NOMO-1 treated with dmso at 0.1 percent for 144 hours (cell line): ENCODE measurements around the gene PWP2.
"Not testable (repeated sequence)": the region's sequence is repeated elsewhere in the genome, so short reads cannot be mapped to it uniquely, and the experiment has no call there.

Experiments
- DNase-seq: peaks from one replicate; lab custom pipeline; 2025; ENCODE audit not compliant: unreplicated experiment; lab: John Stamatoyannopoulos, UW

Gene PWP2

DNA sequence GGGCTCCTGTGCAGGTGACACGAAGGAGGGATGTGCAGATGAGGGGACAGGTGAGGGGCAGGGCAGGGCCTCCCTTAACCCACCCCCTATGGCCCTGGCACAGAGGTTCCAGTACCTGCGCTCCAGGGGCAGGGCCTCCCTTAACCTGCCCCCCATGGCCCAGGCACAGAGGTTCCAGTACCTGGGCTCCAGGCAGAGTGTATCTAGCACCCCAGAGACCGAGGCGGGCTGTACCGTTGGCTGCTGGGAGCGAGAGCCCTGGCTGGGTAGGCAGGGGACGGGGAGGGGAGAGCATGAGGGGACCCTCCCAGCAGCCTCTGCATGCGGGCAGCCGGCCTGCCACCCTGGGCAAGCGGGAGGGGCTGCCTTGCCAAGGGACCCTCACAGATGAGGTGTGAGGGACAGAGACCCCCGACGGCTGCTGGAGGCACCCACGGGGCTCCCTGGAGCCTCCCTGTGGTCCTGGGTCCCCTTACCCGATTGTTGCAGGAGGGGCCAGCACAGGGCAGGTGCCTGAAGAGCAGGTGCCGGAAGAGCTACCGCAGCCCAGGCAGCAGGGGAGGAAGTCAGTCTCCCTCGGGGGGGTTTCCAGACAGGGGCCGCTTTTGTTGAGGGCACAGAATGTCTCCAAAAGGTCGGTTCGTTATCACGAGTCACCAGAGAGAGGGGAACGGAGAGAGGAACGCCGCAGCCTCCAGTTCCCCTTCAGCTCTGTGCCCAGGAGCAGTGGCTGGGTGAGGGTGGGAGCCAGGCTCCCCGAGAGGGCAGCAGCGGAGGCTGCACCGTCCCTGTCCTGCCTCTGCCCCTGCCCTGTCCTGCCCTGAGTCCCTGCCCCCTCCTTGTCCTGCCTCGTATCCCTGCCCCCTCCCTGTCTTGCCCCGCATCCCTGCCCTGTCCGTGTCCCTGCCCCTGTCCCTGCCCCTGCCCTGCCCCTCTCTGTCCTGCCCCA, 52.4 kb downstream of the PWP2 start:
- DNase-seq: not testable (repeated sequence)

- not testable (repeated sequence) for DNase-seq
Measured at GRCh38 chr21:44160298-44160672, 53.1 kb downstream of the PWP2 start.

DNA sequence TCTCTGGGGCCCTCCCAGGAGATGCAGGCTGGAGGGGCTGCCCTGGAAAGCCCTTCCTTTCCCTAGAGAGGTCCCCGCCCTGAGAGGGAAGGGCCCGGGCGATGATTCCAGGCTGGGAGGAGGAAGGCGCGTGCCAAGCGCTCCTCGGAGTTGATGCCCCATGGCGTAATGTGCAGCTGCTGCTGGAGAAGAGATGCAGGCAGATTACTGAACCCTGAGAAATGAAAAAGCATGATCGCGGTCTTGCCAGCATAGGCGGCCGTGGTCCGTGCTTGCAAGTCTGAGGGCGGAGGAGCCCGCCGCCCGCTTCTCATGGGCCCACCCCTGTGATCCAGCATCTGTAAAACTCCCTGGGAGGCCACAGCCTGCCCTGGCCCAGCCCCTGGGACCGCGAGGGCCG, 53.6 kb downstream of the PWP2 start:
- not testable (repeated sequence) for DNase-seq

GRCh38 chr21:44163167-44163653, 56.0 kb downstream of the PWP2 start:
- DNase-seq: not testable (repeated sequence)

GRCh38 chr21:44165933-44166332, 58.7 kb downstream of the PWP2 start:
- DNase-seq: not testable (repeated sequence)

DNA sequence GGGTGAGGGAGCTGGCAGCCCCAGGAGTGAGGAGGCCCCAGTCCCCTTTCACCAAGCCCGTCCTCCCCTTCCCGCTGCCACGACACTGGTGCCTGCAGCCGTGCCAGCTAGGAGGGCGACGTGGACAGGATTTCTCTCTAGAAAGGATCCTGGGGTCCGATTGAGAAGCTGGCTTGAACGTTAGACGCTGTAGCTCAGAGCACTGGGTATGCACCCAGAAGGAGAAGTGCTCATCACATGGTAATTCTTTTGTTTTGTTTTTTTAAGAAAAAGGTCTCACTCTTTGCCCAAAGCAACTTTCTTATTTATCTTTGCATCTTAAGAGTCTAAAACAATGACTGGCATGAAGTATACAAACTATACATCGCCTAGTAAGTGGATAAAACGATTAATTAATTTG, 60.3 kb downstream of the PWP2 start:
- not testable (repeated sequence) for DNase-seq

DNA sequence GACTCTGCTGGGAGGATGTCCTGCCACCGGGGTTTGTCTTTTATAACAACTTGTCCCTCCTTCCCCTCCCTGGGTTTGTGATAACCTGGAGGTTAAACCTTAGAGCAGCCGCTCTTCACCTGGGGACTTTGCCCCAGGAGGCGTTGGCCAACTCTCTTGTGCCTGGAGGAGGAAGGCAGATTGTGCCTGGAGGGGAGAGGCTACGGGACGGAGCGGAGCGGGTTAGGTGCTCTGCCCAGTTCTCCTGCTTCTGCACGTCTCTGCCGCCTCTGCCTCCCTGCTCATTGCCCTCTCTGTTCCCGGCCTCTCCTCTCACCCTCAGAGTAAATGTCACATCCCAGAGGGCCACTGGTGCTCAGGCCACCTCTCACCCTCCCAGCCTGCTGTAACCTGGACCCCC, 63.1 kb downstream of the PWP2 start:
- DNase-seq: not testable (repeated sequence)

- not testable (repeated sequence) for DNase-seq
Measured at GRCh38 chr21:44170863-44171262, 63.7 kb downstream of the PWP2 start.

GRCh38 chr21:44171962-44172572, 64.9 kb downstream of the PWP2 start:
- DNase-seq: not testable (repeated sequence)

DNA sequence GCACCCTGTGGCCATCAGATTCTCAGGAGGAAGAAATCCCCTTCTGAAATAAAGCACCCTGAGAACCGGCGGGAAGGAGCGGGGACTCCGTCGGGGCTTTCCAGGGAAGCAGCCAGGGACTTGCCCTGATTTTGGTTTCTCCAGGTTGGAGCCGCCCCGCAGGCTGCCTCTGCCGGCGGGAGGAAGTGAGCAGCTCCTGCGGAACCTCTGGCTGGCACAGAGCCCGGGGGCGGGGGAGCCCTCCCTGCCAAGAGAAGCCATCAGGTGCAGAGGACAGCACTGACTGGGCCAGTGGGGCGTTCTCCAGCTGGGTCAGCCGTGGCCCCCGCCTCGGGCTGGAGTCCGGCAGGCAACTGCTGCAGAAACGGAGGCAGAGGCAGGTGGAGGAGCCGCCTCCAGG, 65.5 kb downstream of the PWP2 start:
- DNase-seq: not testable (repeated sequence)

DNA sequence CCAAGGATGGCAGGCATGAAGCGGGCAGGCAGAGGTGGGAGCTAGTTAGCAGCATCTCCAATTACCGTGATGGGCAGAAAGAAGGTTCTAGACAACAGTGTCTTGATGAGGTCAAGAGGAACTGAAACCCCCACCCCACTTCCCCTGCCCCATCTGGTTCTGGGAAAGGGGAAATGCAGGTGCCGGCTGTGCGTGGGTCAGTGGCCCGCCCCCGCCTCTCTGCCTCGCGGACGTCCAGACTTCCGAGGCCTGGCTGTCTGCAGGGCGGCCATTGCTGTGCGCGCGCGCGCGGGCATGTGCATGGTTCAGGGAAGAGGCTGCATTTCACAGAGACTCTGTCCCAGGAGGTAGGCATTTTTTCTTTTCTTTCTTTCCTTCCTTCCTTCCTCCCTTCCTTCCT, 68.0 kb downstream of the PWP2 start:
- DNase-seq: not testable (repeated sequence)

- not testable (repeated sequence) for DNase-seq
Measured at GRCh38 chr21:44176127-44176526, 68.9 kb downstream of the PWP2 start.
